Transverse colon (tissue), 4 donors: ENCODE results near the gene SNIP1.

ENCODE experiments used
- EP300 ChIP-seq: sonication (generic); formaldehyde crosslinking; IDR thresholded peaks from one replicate; pipeline ENCODE4 v1.6.1; 2017; ENCODE audit warnings: antibody characterized with exemption, low read depth
- POLR2A ChIP-seq: fragments of 450-650 bp; IDR thresholded peaks from one replicate; pipeline ENCODE4 v1.6.1; 2016; ENCODE audit warnings: antibody characterized with exemption, mild to moderate bottlenecking, moderate library complexity
- POLR2AphosphoS5 ChIP-seq, 3 donors: sonication (generic); formaldehyde crosslinking; IDR thresholded peaks; one replicate each; pipeline ENCODE4 v1.6.1; 2016; ENCODE audit warnings: antibody characterized with exemption in 3 of 3
- TF ChIP-seq, protein P1 (sequence below), 5 experiments: fragments of 200-600 bp in 3 of 5; fragments of 450-650 bp in 2 of 5; sonication (generic) in 3 of 5; IDR thresholded peaks; 1 replicate in 2 of 5; 2 replicates in 3 of 5; pipeline ENCODE4 v1.5.1; 2016 to 2017; ENCODE audit warnings: antibody characterized with exemption in 5 of 5, inconsistent platforms in 3 of 5, mild to moderate bottlenecking in 2 of 5, moderate library complexity in 1 of 5

GRCh38 chr1:37567023-37567422 lies 12.9 kb upstream of the SNIP1 start:
- TF ChIP-seq, protein P1, sequence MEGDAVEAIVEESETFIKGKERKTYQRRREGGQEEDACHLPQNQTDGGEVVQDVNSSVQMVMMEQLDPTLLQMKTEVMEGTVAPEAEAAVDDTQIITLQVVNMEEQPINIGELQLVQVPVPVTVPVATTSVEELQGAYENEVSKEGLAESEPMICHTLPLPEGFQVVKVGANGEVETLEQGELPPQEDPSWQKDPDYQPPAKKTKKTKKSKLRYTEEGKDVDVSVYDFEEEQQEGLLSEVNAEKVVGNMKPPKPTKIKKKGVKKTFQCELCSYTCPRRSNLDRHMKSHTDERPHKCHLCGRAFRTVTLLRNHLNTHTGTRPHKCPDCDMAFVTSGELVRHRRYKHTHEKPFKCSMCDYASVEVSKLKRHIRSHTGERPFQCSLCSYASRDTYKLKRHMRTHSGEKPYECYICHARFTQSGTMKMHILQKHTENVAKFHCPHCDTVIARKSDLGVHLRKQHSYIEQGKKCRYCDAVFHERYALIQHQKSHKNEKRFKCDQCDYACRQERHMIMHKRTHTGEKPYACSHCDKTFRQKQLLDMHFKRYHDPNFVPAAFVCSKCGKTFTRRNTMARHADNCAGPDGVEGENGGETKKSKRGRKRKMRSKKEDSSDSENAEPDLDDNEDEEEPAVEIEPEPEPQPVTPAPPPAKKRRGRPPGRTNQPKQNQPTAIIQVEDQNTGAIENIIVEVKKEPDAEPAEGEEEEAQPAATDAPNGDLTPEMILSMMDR (IDR thresholded peaks at IDR 0.05): no peak
- TF ChIP-seq POLR2A: no peak
- TF ChIP-seq EP300: no peak
- TF ChIP-seq POLR2AphosphoS5 (IDR thresholded peaks at IDR 0.05): peak; percentile 10 to 71 (median 68)
